HG02571 (cell line): ENCODE data around the gene KRTAP10-12.
"Not testable (repeated sequence)": the region's sequence is repeated elsewhere in the genome, so short reads cannot be mapped to it uniquely, and the experiment has no call there.

Experiments used
- ATAC-seq: cut with Tn5 transposase; IDR thresholded peaks from one replicate; pipeline ENCODE4 v1.9.1; 2021; ENCODE audit warnings: mild to moderate bottlenecking, moderate library complexity; ENCODE audit not compliant: unreplicated experiment

KRTAP10-12 gene

GRCh38 chr21:44667612-44668011, 29.4 kb upstream of the KRTAP10-12 start:
- ATAC-seq = no peak

DNA sequence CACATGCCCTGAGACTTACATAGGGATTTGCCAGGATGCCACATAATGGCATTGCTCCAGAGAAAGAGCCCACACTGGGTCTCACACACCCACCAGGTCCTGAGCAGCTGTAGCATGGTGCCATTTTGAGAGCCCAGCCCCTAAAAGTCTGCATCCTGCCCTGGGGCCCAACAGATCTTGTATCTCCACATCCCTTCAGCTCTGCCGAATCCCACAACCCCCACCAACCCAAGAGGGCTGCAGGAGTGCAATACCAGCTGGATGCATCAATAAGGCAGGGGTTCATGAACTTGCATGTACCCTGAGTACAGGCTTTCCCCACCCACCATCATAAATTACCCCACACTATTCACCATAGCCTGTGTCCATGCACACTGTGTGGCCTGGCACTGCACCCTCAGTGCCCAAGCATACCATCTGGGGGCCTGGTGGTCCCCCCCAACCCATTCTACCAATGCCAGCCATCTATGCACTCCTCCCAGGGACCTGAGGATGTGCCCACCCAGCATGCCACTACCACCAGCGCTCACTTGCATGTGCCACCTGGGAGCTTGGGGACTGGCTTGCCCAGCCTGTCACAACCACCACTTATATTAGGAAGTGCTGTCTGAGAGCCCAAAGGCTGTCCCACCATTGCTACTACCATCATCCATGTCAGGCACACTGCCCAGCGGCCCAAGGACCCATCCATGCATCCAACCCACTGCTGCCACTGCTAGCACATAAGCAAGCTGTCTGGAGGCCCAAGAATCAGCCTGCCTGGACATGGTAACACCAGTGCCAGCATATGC, 26.1 kb upstream of the KRTAP10-12 start:
- no peak for ATAC-seq

- no peak for ATAC-seq
These were observed 25.1 kb upstream of the KRTAP10-12 start for GRCh38 chr21:44671911-44672310.

DNA sequence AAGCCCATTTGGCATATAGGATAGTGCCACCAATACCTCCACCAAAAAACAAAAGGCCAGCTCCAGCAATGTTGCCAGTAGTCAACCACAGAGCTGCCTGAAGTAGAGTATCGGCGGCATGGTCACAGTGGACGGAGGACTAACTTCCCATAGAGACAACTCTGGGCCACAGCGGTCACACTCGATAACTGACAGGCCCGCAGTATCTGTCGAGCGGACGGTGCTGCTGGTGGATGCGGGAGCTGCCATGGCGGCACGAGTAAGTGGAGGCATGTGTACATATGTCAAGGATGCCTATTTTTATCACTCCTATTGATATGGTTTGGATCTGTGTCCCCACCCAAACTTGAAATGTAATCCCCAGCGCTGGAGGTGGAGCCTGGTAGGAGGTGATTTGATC, 19.1 kb upstream of the KRTAP10-12 start:
- ATAC-seq = no peak

GRCh38 chr21:44681152-44681551, 15.8 kb upstream of the KRTAP10-12 start:
- no peak for ATAC-seq

DNA sequence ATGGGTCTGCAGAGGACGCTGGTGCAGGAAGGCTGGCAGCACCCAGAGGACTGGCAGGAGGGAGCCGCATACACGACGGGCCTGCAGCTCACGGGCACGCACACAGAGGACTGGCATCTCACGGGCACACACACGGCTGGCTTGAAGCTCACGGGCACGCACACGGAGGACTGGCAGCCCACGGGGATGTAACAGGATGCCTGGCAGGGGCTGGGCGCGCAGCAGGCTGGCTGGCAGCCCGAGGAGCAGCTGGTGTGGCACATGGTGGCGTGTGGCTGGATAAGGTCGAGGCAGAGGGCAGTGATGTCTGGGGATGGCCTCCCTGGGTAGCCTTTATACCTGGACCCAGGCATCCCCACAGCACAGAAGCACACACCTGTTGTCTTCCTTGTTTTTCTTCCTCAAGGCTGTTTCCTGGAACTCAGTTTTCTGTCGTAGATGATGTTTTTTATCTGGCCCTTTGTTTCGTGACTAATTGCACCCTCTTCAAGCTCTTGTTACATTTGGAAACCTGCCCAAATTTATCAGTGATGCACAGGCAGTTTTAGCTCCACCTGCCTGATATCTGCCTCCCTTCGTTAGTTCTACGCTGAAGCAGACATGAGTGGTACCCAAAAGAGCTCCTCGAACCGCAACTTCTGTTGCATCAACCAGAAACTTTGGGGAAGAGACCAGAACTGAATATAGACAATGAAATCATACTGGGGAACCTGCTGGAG, 15.0 kb upstream of the KRTAP10-12 start, which contains the start of gene KRTAP12-1:
Gene KRTAP12-1, minus strand, starts transcription at position 303 of the 719 bp plus-strand sequence. Its CDS starts 40 bp downstream, at position 263.
- ATAC-seq = no peak

DNA sequence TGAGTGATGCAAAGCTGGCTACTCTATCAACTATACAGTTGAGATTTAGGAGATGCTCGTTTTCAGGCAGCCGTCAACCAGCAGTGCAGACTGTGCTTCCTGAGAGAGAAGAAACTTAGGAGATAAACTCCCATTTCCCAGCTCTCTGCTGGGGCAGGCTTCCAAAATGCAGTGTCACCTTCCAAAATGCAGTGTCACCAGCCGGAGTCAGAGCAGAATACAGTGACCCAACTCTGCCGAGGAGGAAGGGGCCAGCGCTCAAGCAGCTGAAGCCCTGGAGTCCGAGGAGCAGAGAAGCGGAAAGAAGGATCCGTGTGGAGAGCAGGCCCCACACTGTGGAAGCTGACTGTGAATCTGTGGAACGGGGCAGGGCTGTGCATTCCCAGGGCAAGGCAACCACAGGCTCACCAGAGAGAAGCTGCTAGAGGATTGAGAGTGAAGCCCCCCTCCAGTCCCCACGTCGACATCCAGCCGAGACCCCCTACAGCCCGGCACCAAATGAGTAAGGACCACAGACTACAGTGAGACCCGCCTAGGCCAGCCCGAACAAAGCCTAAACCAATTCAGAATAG, 14.3 kb upstream of the KRTAP10-12 start:
- ATAC-seq = no peak

GRCh38 chr21:44684077-44684476, 12.9 kb upstream of the KRTAP10-12 start:
- ATAC-seq = no peak

DNA sequence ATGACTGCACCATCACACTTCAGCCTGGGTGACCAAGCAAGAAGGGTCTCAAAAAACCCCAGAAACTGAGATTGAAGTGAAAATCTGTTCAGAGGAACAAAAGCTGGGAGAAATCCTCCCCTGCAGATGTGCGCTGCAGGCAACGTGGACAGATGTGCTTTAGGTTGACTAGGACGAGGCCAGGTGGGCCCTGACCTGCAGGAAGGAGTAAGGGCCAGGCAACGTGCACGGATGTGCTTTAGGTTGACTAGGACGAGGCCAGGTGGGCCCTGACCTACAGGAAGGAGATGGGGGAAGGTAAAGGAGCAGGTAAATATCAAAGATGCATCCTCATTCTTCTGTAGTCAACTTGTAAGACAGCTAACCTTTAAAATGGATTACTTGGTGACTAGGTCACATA, 12.5 kb upstream of the KRTAP10-12 start:
- no peak for ATAC-seq

GRCh38 chr21:44685050-44685449, 11.9 kb upstream of the KRTAP10-12 start:
- not testable (repeated sequence) for ATAC-seq

DNA sequence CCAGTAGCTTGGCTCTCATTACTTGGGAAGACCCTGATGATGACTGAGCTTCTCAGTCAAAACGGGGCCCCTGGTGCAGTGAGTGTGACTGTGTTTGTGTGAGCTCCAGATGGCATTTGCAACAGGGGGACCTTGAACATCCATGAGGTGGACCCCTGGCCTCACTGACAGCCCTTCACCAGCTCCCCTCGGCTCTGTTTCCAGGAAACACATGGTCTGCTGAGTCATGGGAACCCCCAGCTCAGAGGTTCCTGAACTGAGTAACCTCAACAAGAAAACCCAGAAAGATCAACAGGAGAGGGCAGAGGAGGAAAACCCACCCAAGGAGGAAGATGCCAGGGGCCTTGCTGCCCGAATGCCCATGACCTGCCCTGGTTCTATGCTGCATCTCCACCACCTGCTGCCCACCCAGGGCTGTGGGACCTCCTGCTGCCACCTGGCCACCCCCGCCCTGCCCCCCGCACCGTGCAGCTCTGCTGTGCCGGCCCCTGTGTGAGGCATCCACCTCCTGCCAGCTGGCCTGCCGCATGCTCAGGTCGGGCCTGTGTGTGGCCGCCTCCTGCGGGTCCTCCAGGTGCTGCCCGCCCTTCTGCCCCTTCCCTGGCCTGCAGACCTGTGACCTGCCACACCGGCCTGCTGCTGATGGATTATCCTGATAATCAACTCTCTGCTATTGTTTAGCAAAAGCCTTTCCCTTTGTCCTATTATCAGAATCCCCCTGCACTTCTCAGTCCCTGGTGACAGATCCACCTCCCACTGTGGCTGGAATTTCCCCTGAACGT, 10.8 kb upstream of the KRTAP10-12 start:
- ATAC-seq = no peak

GRCh38 chr21:44686843-44687561, 10.0 kb upstream of the KRTAP10-12 start:
- no peak for ATAC-seq

- ATAC-seq = no peak
These were observed 9.3 kb upstream of the KRTAP10-12 start for GRCh38 chr21:44687671-44688070.

DNA sequence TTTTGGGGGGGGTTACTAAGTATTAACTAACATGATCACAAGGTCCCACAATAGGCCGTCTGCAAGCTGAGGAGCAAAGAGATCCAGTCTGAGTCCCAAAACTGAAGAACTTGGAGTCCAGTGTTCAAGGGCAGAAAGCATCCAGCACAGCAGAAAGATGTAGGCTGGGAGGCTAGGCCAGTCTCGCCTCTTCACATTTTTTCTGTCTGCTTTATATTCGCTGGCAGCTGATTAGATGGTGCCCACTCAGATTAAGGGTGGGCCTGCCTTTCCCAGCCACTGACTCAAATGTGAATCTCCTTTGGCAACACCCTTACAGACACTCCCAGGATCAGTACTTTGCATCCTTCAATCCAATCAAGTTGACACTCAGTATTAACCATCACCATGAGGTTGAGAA, 7.2 kb upstream of the KRTAP10-12 start:
- ATAC-seq = not testable (repeated sequence)

DNA sequence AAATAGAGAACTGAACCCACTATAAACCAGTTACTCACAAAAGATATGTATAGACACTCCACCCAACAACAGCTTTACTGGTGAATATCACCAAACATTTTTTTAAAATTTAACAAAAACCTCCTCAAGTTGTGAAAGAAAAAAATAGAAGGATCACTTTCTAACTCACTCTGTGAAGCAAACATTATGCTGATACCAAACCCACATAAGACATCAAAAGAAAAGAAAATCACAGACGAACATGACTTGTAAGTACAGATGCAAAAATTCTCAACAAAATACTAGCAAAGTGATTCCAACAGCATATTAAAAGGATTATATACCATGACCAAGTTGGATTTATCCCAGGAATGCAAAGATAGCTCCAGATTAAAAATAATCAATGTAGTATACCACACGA, 5.3 kb upstream of the KRTAP10-12 start:
- no peak for ATAC-seq

DNA sequence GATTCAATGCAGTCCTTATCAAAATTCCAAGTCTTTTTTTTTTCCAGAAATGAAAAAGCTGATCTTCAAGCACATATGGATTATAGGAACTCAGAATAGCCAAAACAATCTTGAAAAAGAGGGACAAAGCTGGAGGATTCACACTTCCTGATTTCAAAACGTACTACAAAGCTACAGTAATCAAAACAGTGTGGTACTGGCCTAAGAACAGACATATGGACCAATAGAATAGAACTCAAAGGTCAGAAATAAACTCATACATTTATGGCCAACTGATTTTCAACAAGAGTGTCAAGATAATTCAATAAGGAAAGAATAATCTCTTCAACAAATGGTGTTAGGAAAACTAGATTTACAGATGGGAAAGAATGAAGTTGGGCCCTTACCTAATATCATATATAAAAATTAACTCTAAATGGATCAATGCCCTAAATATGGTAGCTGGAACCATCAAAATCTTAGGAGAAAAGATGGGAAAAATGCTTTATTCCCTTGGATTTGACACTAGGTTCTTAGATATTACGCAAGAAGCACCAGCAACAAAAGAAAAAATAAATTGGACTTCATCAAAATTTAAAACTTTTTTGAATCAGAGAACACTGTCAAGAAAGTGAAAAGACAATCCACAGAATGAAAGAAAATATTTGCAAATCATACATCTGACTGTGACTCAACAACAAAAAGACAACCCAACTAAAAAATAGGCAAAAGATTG, 4.0 kb upstream of the KRTAP10-12 start:
- no peak for ATAC-seq

DNA sequence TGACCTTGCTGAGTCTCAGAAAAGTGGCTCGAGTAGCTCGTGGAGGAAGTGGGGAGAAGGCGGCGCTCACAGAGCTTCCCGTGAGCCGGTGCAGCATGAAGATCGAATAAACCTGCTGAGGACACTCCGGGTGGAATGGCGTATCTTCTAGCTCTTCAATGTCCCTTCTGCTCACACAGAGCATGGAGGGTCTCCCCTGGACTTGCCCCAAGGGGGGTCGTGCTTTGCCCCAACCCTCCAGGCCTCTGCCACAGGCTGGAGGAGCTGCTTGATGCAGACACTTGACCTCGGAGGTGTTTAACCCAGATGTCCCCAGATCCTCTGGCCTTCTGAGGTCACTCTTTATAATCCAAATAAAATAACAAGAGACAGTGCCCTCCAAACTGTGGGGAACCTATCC, 2.2 kb upstream of the KRTAP10-12 start:
- no peak for ATAC-seq

DNA sequence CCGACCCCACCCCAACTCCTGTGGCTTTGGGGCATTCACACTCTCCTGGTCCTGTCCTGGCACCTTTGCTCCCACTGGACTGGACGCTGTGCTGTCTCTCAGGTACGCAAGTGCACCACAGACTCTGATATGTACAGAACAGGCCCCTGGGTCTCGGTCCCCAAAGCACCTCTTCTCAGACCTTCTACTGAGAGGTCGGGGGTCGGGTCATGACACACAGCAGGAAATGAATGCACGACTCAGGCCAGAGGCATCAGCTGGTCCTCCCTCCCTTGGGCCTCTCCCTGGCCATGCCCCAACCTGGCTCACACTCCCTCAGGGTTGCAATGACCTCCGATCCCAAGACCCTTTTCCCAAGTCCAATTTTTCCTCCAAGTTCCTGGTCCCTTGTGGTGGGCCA, 1.8 kb upstream of the KRTAP10-12 start:
- ATAC-seq = no peak

- ATAC-seq = no peak
These were observed 1.3 kb upstream of the KRTAP10-12 start for GRCh38 chr21:44695641-44696040.

- ATAC-seq = no peak
These were observed 400 bp upstream of the KRTAP10-12 start for GRCh38 chr21:44696572-44696971.
